Osteocyte (in vitro differentiated cells): ENCODE results near the gene SMAD2. TPM values are rescaled to one million over a fixed set of nuclear protein-coding genes. Genes with fewer than 3 reads are reported as not detected.
A peak's percentile ranks its signal among the peaks of the same experiment; 100 is the strongest.

ENCODE experiments used
- DNase-seq: peaks from one replicate; pipeline ENCODE4 v3.0.0; 2021; ENCODE audit warnings: mixed read lengths; ENCODE audit not compliant: unreplicated experiment; ENCODE audit errors: extremely low spot score
- H3K27ac Mint-ChIP-seq: one replicate; pipeline ENCODE4 v1.8.0; 2021; ENCODE audit warnings: mild to moderate bottlenecking, mixed read lengths; ENCODE audit not compliant: unreplicated experiment
- H3K27me3 Mint-ChIP-seq: one replicate; pipeline ENCODE4 v1.8.0; 2021; ENCODE audit warnings: mixed read lengths; ENCODE audit not compliant: unreplicated experiment
- H3K36me3 Mint-ChIP-seq: one replicate; pipeline ENCODE4 v1.8.0; 2021; ENCODE audit warnings: mixed read lengths; ENCODE audit not compliant: unreplicated experiment
- H3K4me1 Mint-ChIP-seq: one replicate; pipeline ENCODE4 v1.8.0; 2021; ENCODE audit warnings: mixed read lengths; ENCODE audit not compliant: unreplicated experiment
- H3K4me3 Mint-ChIP-seq: one replicate; pipeline ENCODE4 v1.8.0; 2021; ENCODE audit warnings: mild to moderate bottlenecking, moderate library complexity, mixed read lengths; ENCODE audit not compliant: unreplicated experiment
- H3K9me3 Mint-ChIP-seq: one replicate; pipeline ENCODE4 v1.8.0; 2021; ENCODE audit warnings: mixed read lengths; ENCODE audit not compliant: unreplicated experiment
- CTCF ChIP-seq: fragments of 200-600 bp; sonication (generic); IDR thresholded peaks from 2 replicates; pipeline ENCODE4 v1.5.0; 2021; ENCODE audit warnings: antibody characterized with exemption, mild to moderate bottlenecking, moderate library complexity
- total RNA-seq: library from RNA; stranded (reverse); gene quantifications from 2 replicates; pipeline ENCODE4 v1.2.1, GENCODE V29; 2021

SMAD2 gene
- total RNA-seq, 1 donor from 2014 or later: 147 TPM

- Mint-ChIP-seq H3K27ac (peak overlapping the region; percentile 17), H3K4me1 (peaks cover 41% of the 10 kb centered on the region), H3K4me3 (no peak overlapping the region), H3K9me3 (no peaks in the 10 kb centered on the region), H3K27me3 (no peaks in the 10 kb centered on the region), H3K36me3 (peaks cover 12% of the 10 kb centered on the region)
- DNase-seq: no peak
- no peak for TF ChIP-seq CTCF
Measured at GRCh38 chr18:47912343-47912742, 18.1 kb downstream of the SMAD2 start.

- H3K36me3 Mint-ChIP-seq: peaks cover 17% of the 10 kb centered on the region
- no peaks in the 10 kb centered on the region for H3K27me3 Mint-ChIP-seq
- H3K4me1 Mint-ChIP-seq: peaks cover 41% of the 10 kb centered on the region
- no peak overlapping the region for H3K27ac Mint-ChIP-seq
- H3K9me3 Mint-ChIP-seq: peaks cover 3% of the 10 kb centered on the region
- TF ChIP-seq CTCF: no peak
- DNase-seq: no peak
- H3K4me3 Mint-ChIP-seq: no peak overlapping the region
Measured at GRCh38 chr18:47911877-47912276, 18.6 kb downstream of the SMAD2 start.

- H3K4me3 Mint-ChIP-seq: no peak overlapping the region
- no peak for DNase-seq
- H3K36me3 Mint-ChIP-seq: peaks cover 20% of the 10 kb centered on the region
- peaks cover 29% of the 10 kb centered on the region for H3K4me1 Mint-ChIP-seq
- TF ChIP-seq CTCF: no peak
- H3K9me3 Mint-ChIP-seq: peaks cover 13% of the 10 kb centered on the region
- no peak overlapping the region for H3K27ac Mint-ChIP-seq
- no peaks in the 10 kb centered on the region for H3K27me3 Mint-ChIP-seq
Measured at GRCh38 chr18:47909484-47909883, 21.0 kb downstream of the SMAD2 start.

- H3K27me3 Mint-ChIP-seq: no peaks in the 10 kb centered on the region
- H3K9me3 Mint-ChIP-seq: peaks cover 18% of the 10 kb centered on the region
- no peak overlapping the region for H3K4me3 Mint-ChIP-seq
- no peak for TF ChIP-seq CTCF
- no peak overlapping the region for H3K27ac Mint-ChIP-seq
- H3K4me1 Mint-ChIP-seq: peaks cover 25% of the 10 kb centered on the region
- DNase-seq: no peak
- peaks cover 20% of the 10 kb centered on the region for H3K36me3 Mint-ChIP-seq
Measured at GRCh38 chr18:47908592-47908991, 21.9 kb downstream of the SMAD2 start.

- Mint-ChIP-seq H3K27ac (no peak overlapping the region), H3K4me1 (peaks cover 9% of the 10 kb centered on the region), H3K27me3 (no peaks in the 10 kb centered on the region), H3K36me3 (peaks cover 32% of the 10 kb centered on the region), H3K4me3 (no peak overlapping the region), H3K9me3 (peaks cover 35% of the 10 kb centered on the region)
- TF ChIP-seq CTCF: no peak
- no peak for DNase-seq
Measured at GRCh38 chr18:47906408-47906807, 24.1 kb downstream of the SMAD2 start.
